Erythroblast (primary cell): ENCODE results near the gene ARRDC2.

Experiments used
- GATA1 ChIP-seq: IDR thresholded peaks from 2 replicates; pipeline ENCODE4 v1.6.1; 2011; ENCODE audit warnings: low read depth, mild to moderate bottlenecking, control low read depth, low read length, moderate library complexity
- POLR2A ChIP-seq: IDR thresholded peaks from 2 replicates; pipeline ENCODE4 v1.6.1; 2011; ENCODE audit warnings: mild to moderate bottlenecking, low read length

- TF ChIP-seq POLR2A, result no peak
- no peak for TF ChIP-seq GATA1
These were observed 6.2 kb downstream of the ARRDC2 start for GRCh38 chr19:18014197-18014596.
